ENCODE measurements around the gene EFCAB6.

DNA sequence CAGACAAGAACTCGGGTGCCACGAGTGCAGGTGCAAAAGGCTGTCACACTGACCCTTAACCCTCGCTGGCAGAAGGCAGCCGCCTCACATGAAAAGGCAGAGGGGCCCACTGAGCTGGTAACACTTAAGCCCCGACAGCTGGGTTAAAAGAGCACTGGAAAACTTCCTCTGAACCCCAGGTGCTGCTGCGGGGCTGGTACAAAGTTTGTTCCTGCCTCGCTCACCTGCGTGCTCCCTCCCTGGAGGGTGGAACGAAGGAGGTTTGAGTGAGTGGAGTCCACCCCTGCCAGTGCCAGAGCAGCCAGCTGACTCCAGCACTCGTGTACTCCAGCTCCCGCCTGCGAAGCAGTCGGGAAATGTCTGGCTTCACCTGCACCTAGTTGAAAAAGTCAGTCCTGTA lies 37.6 kb upstream of the EFCAB6 start:
- no peak for TF ChIP-seq POLR2A (IDR thresholded peaks at IDR 0.05; ENCODE audit: low read depth, low read length)
- no peak for TF ChIP-seq MYC (IDR thresholded peaks at IDR 0.05; ENCODE audit: low read depth, low read length)
- no peak for TF ChIP-seq CTCF (IDR thresholded peaks at IDR 0.05; ENCODE audit: extremely low read depth in 1 of 2, insufficient read depth in 1 of 2, low read depth in 1 of 2, low read length in 2 of 2)
- no peak for TF ChIP-seq EZH2 (IDR thresholded peaks at IDR 0.05; ENCODE audit: borderline replicate concordance, low read depth, low read length, severe bottlenecking)
- no peak for TF ChIP-seq MAX (IDR thresholded peaks at IDR 0.05; ENCODE audit: insufficient read depth, insufficient read length)

Measured in endothelial cell of umbilical vein (primary cell).